K562 (cell line): Measurements from ENCODE around the gene CCT3.

ENCODE experiments used
- PATZ1 ChIP-seq: fragments of 250-450 bp; sonication (Bioruptor Pico); IDR thresholded peaks from 2 replicates; pipeline ENCODE4 v1.5.0; 2020; ENCODE audit warnings: mild to moderate bottlenecking, borderline replicate concordance
- RAD51 ChIP-seq: fragments of 450-650 bp; IDR thresholded peaks from 2 replicates; pipeline ENCODE4 v1.7.1; 2016; ENCODE audit warnings: low read depth, mild to moderate bottlenecking, borderline replicate concordance
- ZNF134 ChIP-seq: fragments of 250-450 bp; sonication (Bioruptor Pico); conservative IDR thresholded peaks from 2 replicates; pipeline ENCODE4 v1.4.0; 2020
- ZNF274 ChIP-seq: IDR thresholded peaks from 2 replicates; pipeline ENCODE4 v1.6.1; 2011; ENCODE audit warnings: low read depth, mild to moderate bottlenecking, low read length, moderate library complexity, borderline replicate concordance
- ZZZ3 ChIP-seq: fragments of 450-650 bp; IDR thresholded peaks from 2 replicates; pipeline ENCODE4 v1.6.1; 2016; ENCODE audit warnings: antibody characterized with exemption, mild to moderate bottlenecking, moderate library complexity

DNA sequence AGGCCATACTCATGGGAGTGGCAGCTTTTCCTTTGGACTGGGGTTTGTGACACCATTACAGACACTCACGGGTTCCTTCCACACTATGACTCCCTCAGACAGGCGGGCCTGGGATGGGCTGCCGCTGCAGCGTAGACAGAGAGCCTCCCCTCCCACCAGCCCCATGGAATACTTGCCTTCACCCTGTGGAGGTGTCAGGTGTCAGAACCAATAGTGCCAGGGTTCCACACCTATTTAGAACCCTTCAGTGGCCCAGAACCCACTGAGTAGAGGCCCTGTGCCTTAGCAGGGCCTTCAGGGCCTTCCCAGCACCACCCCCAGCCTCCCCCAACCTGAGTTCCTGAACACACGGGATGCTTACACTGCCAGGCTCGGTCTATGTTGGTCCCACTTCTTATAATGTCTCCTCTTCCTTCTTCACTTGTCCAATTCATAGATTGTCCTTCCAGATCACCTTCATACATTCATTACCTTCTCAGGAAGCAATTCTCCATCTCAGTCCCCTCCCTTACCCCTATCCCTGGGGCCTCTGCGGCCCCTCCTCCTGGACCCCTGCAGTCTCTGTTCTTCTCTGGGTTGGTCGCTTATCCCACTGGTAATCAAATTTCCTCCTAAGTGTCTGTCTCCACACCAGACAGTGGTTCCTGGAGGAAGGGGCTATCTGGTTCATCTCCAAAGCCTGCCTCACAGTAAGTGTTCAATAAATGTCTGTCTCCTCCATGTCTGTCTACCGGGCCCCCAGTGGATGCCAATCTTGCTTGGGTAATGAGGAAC is 29.5 kb upstream of the CCT3 start:
- no peak for TF ChIP-seq ZZZ3
- no peak for TF ChIP-seq RAD51
- no peak for TF ChIP-seq ZNF274
- TF ChIP-seq PATZ1 (CRISPR knock-in tag): no peak
- no peak for TF ChIP-seq ZNF134 (CRISPR knock-in tag)
